Umbilical cord (tissue), 2 donors: ENCODE measurements around the gene PRKRA. TPM values are rescaled to one million over a fixed set of nuclear protein-coding genes. Genes with fewer than 3 reads are reported as not detected.
"Not testable (repeated sequence)": the region's sequence is repeated elsewhere in the genome, so short reads cannot be mapped to it uniquely, and the experiment has no call there.

Experiments
- DNase-seq: peaks from one replicate; pipeline ENCODE4 v3.0.0-alpha.2; 2015; ENCODE audit warnings: low spot score
- total RNA-seq: library from RNA; depleted of rRNA; stranded (reverse); fragments of >200 nt; gene quantifications from one replicate; pipeline ENCODE4 v1.2.3, GENCODE V29; 2014; ENCODE audit warnings: low replicate concordance; ENCODE audit not compliant: insufficient read depth

The PRKRA gene
- total RNA-seq, 1 donor from 2014 or later = 134 TPM

GRCh38 chr2:178469219-178469849, 18.4 kb upstream of the PRKRA start:
- no peak for DNase-seq

- DNase-seq = no peak
These were observed 6.5 kb upstream of the PRKRA start for GRCh38 chr2:178457390-178457886.

GRCh38 chr2:178455947-178456346, 5.0 kb upstream of the PRKRA start:
- no peak for DNase-seq

DNA sequence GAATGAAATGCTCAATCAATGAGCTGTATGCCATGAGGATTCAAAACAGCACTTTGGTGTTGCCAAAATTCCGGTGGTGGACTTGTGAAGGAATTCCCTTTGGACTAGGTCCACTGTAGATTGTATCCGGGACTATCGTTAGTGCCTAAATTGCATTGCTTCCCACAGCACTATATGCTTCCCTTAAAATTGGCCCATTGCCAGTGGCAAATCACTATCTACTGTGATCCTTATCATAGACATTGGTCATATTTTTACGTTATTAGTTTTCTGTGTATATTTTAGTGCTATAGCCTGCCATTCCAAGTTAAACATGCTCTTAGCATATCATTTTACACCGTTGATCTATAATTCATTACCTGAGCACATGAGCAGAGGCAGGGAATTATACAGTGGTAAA, 1.9 kb upstream of the PRKRA start:
- DNase-seq = no peak

- no peak for DNase-seq
These were observed 1.4 kb upstream of the PRKRA start for GRCh38 chr2:178452334-178452733.

DNA sequence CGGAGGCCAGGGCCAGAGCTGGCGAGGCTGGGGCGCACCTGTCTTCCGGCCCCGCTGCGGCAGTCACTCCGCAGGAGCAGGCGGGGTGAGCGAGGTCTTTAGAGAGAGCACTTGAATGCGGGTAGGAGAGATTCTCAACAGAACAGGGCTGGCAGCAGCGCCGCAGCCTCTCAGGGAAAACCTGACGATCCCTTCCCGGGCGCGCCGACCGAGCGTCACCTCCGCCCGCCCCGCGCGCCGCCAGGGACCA, 526 bp downstream of the PRKRA start:
- no peak for DNase-seq

- no peak for DNase-seq
These were observed 1.1 kb downstream of the PRKRA start for GRCh38 chr2:178449700-178450523.

DNA sequence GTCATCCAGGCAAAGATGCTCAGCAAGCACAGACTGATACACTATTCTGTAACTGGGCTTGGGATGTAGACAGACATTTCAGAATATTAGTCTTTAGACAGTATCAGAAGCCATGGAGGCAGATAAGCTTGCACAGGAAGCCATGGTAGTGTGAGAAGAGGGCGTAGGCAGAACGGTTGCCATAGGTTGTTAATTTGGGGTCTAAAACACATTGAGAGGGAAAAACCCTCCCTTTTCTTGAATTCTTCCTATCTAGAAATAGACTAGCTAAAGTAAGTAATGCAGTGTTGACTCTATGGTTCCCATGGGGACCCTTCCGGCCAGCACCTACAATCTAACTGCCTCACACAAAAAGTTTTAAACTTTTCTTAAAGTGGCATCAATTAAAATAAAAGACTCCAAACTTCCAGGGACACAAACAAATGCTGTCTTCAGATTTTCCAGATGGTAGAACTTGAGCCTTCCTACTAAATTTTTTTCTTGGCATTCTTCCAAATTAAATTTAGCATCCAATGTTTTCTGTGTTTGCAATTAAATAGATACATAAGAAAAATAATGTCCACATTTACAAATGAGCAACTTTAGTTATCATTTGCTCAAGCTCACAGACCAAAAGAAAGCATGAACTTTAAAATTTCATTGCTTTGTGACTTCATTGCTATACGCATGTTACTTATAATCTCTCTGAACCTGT, 1.9 kb downstream of the PRKRA start:
- DNase-seq = no peak

GRCh38 chr2:178441426-178441825, 9.5 kb downstream of the PRKRA start:
- no peak for DNase-seq

- DNase-seq = no peak
These were observed 14.3 kb downstream of the PRKRA start for GRCh38 chr2:178436662-178437061.

DNA sequence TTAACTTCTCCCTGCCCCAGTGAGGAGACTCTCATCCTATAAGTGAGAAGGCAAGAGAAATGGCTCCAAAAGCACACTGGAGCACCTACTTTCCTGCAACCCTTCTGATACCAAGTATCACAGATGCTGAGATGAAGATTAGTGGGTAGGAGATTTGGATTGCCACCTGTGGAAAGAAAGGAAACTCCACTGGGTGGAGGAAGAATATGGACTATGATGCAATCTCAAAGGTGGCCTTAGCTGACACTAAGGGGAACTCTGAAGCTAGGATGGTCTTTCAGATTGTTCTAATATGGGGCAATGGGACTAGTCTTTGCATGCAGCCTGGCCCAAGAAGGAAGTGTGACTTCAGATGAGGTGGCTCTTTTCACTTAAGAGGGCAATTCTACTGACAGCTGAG, 21.6 kb downstream of the PRKRA start:
- DNase-seq = no peak

GRCh38 chr2:178428396-178428806, 22.6 kb downstream of the PRKRA start:
- no peak for DNase-seq

GRCh38 chr2:178427458-178427857, 23.5 kb downstream of the PRKRA start:
- no peak for DNase-seq

- no peak for DNase-seq
These were observed 24.6 kb downstream of the PRKRA start for GRCh38 chr2:178426388-178426787.

DNA sequence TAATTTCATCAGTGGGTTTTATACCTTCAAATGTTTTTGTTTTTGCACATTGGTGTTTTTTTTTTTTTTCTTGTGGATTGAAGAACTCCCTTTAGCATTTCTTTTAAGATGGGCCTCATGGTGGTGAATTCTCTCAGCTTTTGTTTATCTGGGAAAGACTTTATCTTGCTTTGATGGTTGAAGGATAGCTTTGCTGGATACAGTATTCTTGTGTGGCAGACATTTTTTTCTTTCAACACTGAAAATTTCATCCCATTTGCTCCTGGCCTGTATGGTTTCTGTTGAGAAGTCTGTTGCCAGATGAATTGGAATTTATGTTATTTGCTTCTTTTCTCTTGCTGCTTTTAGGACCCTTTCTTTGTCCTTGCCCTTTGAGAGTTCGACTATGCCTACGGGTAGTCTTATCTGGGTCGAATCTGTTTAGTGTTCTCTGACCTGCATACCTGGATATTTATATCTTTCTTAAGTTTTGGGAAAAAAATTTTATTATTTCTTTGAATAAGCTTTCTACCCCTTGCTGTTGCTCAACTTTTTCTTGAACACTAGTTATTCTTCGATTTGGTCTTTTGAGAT, 25.6 kb downstream of the PRKRA start:
- DNase-seq = no peak

GRCh38 chr2:178423746-178424145, 27.2 kb downstream of the PRKRA start:
- DNase-seq = not testable (repeated sequence)

DNA sequence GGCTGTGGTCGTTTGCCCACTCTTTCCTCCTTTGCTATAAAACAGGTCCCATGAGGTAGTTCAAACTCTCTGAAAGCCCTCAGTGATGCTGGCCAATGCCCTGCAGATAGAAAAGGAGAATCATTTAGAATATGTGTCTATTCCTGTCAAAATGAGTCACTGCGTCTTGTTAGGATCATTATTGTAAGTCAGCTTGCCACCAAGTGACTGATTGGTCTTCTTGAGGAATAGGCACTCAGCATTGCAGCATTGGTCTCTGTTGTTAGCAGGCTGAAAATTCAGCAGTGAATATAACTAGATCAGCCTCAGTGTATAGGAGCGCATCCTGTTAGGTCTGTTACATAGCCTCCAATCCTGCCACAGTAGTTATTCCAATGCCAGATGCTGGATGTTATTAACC, 28.9 kb downstream of the PRKRA start:
- DNase-seq = no peak

DNA sequence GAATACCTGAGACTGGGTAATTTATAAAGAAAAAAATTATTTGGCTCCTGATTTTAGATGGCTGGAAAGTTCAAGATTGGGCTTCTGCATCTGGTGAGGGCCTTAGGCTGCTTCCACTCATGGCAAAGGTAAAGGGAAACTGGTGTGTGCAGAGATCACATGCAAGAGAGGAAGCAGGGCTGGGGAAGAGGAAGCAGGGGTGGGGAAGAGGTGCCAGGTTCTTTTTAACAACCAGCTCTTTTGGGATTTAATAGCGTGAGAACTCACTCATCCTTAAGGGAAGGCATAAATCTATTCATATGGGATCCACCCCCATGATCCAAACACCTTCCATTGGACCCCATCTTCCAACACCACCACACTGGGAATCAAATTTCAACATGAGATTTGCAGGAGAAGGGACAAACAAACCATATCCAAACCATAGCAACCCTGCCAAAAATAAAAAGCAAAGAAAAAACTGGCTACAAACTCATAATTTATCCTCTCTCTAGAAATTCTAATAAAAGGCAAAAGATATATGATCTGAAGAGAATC, 30.4 kb downstream of the PRKRA start:
- no peak for DNase-seq

DNA sequence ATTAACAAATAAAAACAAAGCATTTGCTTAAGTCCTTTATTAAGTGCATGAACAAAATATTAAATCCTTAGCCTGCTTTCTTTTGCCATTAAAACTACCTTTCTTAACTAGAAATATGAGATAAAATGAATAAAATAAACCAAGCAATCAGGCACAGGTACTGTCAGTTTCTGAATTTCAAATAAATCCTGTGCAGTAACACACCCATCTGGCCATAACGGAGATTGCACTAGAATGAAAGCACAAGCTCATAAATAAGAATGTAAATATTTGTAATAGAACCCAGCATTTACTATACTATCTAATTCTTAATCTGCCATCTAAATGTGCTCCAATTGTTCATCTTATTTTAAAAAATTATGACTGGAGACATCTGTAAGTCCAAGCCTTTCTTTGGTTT, 31.9 kb downstream of the PRKRA start:
- no peak for DNase-seq

DNA sequence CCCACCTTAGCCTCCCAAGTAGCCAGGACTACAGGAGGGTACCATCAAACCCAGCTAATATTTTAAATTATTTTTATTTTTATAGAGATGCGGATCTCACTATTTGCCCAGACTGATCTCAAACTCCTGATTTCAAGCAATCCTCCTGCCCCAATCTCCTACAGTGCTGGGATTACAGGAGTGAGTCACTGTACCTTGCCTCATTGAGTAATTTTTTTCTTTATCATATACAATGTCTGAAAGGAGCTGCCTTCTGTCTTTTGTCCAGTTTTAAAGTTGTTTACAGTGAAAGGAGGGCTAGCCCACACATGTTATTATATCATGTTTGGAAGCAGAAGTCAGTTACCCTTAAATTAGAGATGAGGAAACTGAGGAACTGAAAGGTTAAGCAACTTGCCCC, 32.5 kb downstream of the PRKRA start:
- no peak for DNase-seq

DNA sequence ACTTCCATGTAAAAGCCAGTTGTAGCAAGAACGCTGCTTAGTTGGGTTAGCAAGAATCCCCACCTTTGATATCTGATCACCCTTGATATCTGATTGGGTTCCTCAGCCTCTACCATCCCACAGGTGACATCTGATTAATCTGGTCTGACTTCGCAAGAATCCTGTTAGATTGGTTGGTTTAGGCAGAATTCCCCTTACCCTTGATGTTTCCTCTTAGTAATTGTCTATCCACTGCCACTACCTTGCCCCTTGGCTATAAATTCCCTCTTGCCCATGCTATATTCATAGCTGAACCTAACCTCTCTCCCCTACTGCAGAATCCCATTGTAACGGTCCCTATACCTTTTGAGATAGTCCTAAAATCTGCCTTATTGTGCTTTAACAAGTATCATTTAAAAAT, 33.1 kb downstream of the PRKRA start:
- no peak for DNase-seq

DNA sequence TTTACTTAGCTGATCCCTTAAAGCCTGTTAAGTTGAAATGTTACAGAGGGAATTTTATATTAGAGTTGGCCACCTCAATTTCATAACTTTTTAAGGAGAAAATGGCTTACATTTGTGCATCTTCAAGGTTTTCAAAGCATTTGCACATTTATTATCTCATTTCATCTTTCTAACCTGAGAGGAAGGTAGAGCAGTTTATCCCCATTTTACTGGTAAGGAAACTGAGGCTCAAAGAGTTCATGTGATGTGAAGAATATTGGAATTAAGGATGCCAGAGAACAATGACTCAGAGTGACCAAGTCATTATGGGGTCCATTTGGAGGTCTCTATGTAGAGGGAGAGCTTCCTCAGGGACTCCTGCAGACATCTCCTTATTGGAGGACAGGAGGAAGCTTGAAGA, 35.0 kb downstream of the PRKRA start:
- DNase-seq = no peak
